GM12892 (cell line): ENCODE results near the gene IL1B.

Experiments used
- DNase-seq: peaks from one replicate; pipeline ENCODE4 v3.0.0; 2011; ENCODE audit not compliant: insufficient read length
- FAIRE-seq: peaks from 2 replicates; lab custom pipeline; 2011; peaks lifted over from hg19 to GRCh38; lab: Jason Lieb, UNC
- POLR2A ChIP-seq: IDR thresholded peaks from 2 replicates; pipeline ENCODE4 v1.6.1; 2011; ENCODE audit warnings: low read depth, low read length, control low read depth
- POLR2AphosphoS5 ChIP-seq: IDR thresholded peaks from 2 replicates; pipeline ENCODE4 v1.6.1; 2011; ENCODE audit warnings: low read depth, low read length, control low read depth
- TAF1 ChIP-seq: IDR thresholded peaks from 2 replicates; pipeline ENCODE4 v1.6.1; 2011; ENCODE audit warnings: low read depth, mild to moderate bottlenecking, control low read depth, low read length, borderline replicate concordance

IL1B gene

GRCh38 chr2:112793449-112793978 lies 43.1 kb downstream of the IL1B start:
- no peak for DNase-seq
- no peak for TF ChIP-seq POLR2A
- no peak for TF ChIP-seq POLR2AphosphoS5
- no peak for TF ChIP-seq TAF1
- FAIRE-seq: no peak

DNA sequence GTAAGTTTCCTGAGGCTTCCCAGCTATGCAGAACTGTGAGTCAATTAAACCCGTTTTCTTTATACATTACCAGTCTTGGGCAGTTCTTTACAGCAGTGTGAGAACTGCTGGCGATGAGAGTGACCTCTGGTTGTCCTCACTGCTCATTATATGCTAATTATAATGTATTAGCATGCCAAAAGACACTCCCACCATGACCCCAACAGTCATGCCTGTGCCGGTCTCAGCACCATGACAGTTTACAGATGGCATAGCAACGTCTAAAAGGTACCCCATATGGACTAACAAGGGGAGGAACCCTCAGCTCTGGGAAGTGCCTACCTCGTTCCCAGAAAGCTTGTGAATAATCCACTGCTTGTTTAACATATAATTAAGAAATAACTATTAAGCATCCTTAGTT lies 44.2 kb downstream of the IL1B start:
- no peak for DNase-seq
- TF ChIP-seq POLR2AphosphoS5: no peak
- TF ChIP-seq POLR2A: no peak
- no peak for TF ChIP-seq TAF1
- no peak for FAIRE-seq

GRCh38 chr2:112791693-112792230 lies 44.8 kb downstream of the IL1B start:
- TF ChIP-seq POLR2A (no peak), POLR2AphosphoS5 (no peak), TAF1 (no peak)
- DNase-seq: no peak
- no peak for FAIRE-seq

GRCh38 chr2:112791019-112791418 lies 45.6 kb downstream of the IL1B start:
- no peak for DNase-seq
- TF ChIP-seq TAF1: no peak
- FAIRE-seq: no peak

DNA sequence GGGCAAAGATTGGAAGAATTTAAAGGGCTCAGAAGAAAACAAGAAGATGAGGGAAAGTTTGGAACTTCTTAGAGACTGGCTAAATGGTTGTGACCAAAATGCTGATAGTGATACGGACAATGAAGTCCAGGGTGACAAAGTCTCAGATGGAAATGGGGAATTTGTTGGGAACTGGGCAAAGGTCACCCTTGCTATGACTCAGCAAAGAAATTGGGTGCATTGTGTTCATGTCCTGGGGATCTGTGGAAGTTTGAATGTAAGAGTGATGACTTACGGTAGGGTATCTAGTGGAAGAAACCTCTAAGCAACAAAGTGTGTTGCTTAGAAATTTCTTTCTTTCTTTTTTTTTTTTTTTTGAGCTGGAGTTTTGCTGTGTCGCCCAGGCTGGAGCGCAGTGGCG lies 46.3 kb downstream of the IL1B start:
- FAIRE-seq: no peak

GRCh38 chr2:112789186-112789585 lies 47.4 kb downstream of the IL1B start:
- FAIRE-seq (no peak), DNase-seq (no peak)
- no peak for TF ChIP-seq POLR2A
- TF ChIP-seq POLR2AphosphoS5: no peak
- no peak for TF ChIP-seq TAF1

More for the DNA sequence above, 46.3 kb downstream of the IL1B start:
- no peak for DNase-seq
- TF ChIP-seq TAF1 (no peak), POLR2AphosphoS5 (no peak), POLR2A (no peak)

- TF ChIP-seq POLR2AphosphoS5 (no peak), POLR2A (no peak), TAF1 (no peak)
- DNase-seq (no peak), FAIRE-seq (no peak)
Measured at GRCh38 chr2:112788653-112789052, 47.9 kb downstream of the IL1B start.

GRCh38 chr2:112787729-112788393 lies 48.7 kb downstream of the IL1B start:
- FAIRE-seq (no peak), DNase-seq (no peak)
- TF ChIP-seq TAF1 (no peak), POLR2AphosphoS5 (no peak), POLR2A (no peak)

- TF ChIP-seq POLR2AphosphoS5: no peak
- TF ChIP-seq TAF1: no peak
- TF ChIP-seq POLR2A: no peak
- FAIRE-seq: no peak
- no peak for DNase-seq
Measured at GRCh38 chr2:112787294-112787693, 49.3 kb downstream of the IL1B start.

DNA sequence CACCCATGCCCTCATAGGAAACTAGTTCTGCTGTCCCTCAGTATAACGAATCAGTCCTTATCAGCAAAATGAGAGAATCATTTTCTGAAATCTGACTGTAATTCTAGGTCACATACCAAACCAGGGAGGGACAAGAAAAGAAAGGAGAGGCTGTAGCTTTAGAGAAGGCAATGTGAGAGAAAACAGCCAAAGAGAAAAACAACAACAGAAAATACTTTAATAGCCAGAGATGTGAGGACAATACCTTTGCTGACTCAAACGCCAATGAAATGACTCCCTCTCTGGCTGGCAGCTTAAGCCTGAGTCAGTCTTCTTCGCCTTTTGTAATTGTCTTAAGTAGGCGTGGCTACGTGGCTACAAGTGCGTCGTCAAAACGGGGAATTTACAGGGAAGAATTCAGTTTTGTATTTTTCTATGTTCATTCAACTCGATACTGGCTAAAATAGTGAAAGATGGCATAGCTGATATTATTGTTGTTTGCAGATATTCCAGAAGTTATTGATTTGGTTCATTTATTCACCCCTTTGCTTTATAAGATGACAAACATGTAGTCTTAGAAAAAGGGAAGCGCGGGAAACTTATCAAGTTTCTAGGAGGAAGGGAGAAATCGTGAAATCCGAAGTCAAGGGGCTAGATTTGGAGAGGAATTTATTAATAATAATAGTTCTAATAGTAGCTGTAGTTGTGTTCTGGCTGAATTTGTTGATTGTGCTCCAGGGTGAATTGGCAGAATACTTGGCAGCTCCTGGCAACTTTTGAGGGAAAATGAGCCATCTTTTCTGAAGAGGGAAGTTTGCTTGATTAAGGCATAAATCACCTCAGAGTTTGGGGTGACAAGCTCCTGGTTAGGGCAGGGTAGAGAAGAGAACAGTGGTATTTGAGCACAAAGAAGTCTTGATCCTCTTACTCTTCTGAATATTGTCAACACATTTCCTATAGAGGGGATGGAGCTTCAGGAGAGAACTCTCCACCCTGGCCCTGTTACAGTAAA lies 52.1 kb downstream of the IL1B start, which contains the start of gene IL1A:
TSS of gene IL1A (minus strand) at position 295 of the 991 bp plus-strand sequence. CDS start 723 bp downstream, outside the sequence.
- TF ChIP-seq POLR2A (peak; percentile 83), POLR2AphosphoS5 (peak; percentile 86), TAF1 (0 out of 2 replicates have a peak, but pooled peaks have one; percentile 31)
- FAIRE-seq (peak; percentile 76), DNase-seq (no peak)

- TF ChIP-seq POLR2A: no peak
- no peak for TF ChIP-seq POLR2AphosphoS5
- no peak for TF ChIP-seq TAF1
- FAIRE-seq (no peak), DNase-seq (no peak)
Measured at GRCh38 chr2:112783187-112783714, 53.3 kb downstream of the IL1B start.
